H1 (cell line): ENCODE results near the gene USP20. TPM values are rescaled to one million over a fixed set of nuclear protein-coding genes. Genes with fewer than 3 reads are reported as not detected.

Source experiments
- NANOG ChIP-seq: IDR thresholded peaks from 2 replicates; pipeline ENCODE4 v1.6.1; 2011; ENCODE audit warnings: low read length, low read depth, mild to moderate bottlenecking, inconsistent platforms; ENCODE audit not compliant: insufficient read depth, poor library complexity, severe bottlenecking
- polyA plus RNA-seq, 7 experiments: library from polyadenylated mRNA; depleted of rRNA in 3 of 7; stranded (reverse) in 5 of 7; unstranded in 2 of 7; fragments of >200 nt in 5 of 7; fragments of 200-250 nt in 2 of 7; gene quantifications; 1 replicate in 5 of 7; 2 replicates in 1 of 7; 4 replicates in 1 of 7; pipeline versions ENCODE4 v1.2.1 to v1.2.3, GENCODE V29; 2011 to 2013; ENCODE audit warnings: missing spikeins in 2 of 7, mixed read lengths in 2 of 7
- total RNA-seq: library from RNA; stranded (reverse); fragmentation: NEBNext Ultra II Directional; extraction: Animal tissue kit (Norgen Biotek cat#: 25700); gene quantifications from 2 replicates; pipeline ENCODE4 v1.2.1, GENCODE V29; 2021

USP20 gene
- total and polyA plus RNA-seq, 2 of the 8 experiments (the other 6 are each of a cell fraction or from before 2014, with no cell fraction given): 13.4 to 23.0 TPM

DNA sequence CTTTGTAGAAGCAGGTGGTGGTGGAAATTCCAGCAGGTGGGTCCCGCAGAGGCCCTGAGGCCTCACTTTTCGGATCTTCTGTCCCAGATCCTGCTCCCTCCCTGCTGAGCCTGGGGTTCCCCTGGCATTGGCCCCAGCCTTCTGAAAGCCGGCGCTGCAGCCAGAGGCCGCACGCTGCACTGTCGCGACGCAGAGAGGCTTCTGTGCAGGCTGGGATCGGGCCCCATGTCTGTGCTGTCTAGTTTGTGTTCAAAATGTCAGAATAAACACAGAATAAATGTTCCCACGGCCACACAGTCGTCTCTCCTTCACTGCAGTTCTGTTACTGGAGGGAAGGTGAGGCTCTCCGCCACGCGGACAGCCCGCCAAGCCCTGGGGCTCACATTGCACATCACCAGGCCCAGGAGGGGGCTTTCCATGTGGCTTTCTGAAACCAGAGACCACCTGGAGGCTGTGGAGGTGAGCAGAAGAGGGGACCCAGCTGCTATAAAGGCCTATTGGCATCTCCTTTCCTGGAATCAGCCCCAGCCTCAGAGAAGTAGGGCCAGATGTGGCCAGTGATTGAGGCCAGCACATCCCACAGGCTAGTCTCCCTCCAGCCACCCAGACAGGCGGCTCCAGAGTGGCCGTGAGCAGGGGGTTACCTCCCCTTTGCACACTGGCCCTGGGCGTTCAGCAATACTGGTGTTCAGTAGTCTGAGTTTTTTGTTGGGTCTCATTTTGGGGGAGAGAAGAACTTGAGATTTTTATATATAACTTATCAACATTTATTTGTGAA is 46.5 kb downstream of the USP20 start (continued):
- no peak for TF ChIP-seq NANOG
- TF ChIP-seq, all 59 proteins: peak for 0
